ENCODE results near the gene COX6A2. TPM values are rescaled to one million over a fixed set of nuclear protein-coding genes. Genes with fewer than 3 reads are reported as not detected.

Gene COX6A2
- total and polyA plus RNA-seq, 8 donors = 1.4 to 8.2 TPM; not detected in 6

DNA sequence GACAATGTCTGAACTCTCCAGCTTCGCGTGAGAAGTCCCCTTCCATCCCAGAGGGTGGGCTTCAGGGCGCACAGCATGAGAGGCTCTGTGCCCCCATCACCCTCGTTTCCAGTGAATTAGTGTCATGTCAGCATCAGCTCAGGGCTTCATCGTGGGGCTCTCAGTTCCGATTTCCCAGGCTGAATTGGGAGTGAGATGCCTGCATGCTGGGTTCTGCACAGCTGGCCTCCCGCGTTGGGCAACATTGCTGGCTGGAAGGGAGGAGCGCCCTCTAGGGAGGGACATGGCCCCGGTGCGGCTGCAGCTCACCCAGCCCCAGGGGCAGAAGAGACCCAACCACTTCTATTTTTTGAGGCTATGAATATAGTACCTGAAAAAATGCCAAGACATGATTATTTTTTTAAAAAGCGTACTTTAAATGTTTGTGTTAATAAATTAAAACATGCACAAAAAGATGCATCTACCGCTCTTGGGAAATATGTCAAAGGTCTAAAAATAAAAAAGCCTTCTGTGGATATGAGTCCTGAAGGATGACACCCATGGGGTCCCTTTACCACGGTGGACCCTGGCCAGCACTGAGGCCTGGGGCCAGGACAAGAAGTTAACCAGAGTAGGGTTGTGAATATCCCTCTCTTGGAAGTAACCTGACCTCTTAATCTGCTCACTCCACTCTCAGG, 45.5 kb downstream of the COX6A2 start:
- Histone ChIP-seq H3K9me3 (no peaks in the 10 kb centered on the region), H3K4me1 (peaks cover 0 to 8% (median under 1%) of the 10 kb centered on the region in 4 donors), H3K27me3 (peaks cover 0 to 26% (median 0%) of the 10 kb centered on the region in 3 donors), H3K36me3 (peaks cover 0 to 4% (median 0%) of the 10 kb centered on the region in 4 donors), H3K4me3 (no peak overlapping the region), H3K27ac (no peak overlapping the region)
- DNase-seq = peak; percentile 67 to 79
- 20 to 24% (median 22%) methylated on average over 14 of the region's 14 CpGs for WGBS, 5 donors
- intact Hi-C loops (cut with DNase I; ENCODE audit: low total_unique reads) = no loop called here
- TF ChIP-seq, protein P1, sequence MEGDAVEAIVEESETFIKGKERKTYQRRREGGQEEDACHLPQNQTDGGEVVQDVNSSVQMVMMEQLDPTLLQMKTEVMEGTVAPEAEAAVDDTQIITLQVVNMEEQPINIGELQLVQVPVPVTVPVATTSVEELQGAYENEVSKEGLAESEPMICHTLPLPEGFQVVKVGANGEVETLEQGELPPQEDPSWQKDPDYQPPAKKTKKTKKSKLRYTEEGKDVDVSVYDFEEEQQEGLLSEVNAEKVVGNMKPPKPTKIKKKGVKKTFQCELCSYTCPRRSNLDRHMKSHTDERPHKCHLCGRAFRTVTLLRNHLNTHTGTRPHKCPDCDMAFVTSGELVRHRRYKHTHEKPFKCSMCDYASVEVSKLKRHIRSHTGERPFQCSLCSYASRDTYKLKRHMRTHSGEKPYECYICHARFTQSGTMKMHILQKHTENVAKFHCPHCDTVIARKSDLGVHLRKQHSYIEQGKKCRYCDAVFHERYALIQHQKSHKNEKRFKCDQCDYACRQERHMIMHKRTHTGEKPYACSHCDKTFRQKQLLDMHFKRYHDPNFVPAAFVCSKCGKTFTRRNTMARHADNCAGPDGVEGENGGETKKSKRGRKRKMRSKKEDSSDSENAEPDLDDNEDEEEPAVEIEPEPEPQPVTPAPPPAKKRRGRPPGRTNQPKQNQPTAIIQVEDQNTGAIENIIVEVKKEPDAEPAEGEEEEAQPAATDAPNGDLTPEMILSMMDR (IDR thresholded peaks at IDR 0.05) = peak in 4 of 7 experiments; percentile 20 to 57 (median 40)
- no peak for TF ChIP-seq POLR2AphosphoS5 (IDR thresholded peaks at IDR 0.05)

GRCh38 chr16:31380201-31380600, 48.0 kb downstream of the COX6A2 start:
- intact Hi-C loops (cut with DNase I; ENCODE audit: low total_unique reads) = no loop called here
- Histone ChIP-seq H3K4me1 (peaks cover 0 to 8% (median 2%) of the 10 kb centered on the region in 4 donors), H3K9me3 (peaks cover 0 to 5% (median 2%) of the 10 kb centered on the region in 4 donors), H3K36me3 (peaks cover 0 to 4% (median 0%) of the 10 kb centered on the region in 4 donors), H3K27me3 (peaks cover 0 to 18% (median 0%) of the 10 kb centered on the region in 3 donors), H3K27ac (no peak overlapping the region), H3K4me3 (no peak overlapping the region)
- 63 to 76% (median 68%) methylated on average over 12 of the region's 12 CpGs for WGBS, 5 donors
- DNase-seq = no peak
- TF ChIP-seq POLR2AphosphoS5 (IDR thresholded peaks at IDR 0.05) (no peak), POLR2A (IDR thresholded peaks at IDR 0.05) (no peak), EP300 (IDR thresholded peaks at IDR 0.05) (no peak)
- TF ChIP-seq, protein P1 (IDR thresholded peaks at IDR 0.05) = no peak

Other genes with a start within 250 kb of the COX6A2 start
- gene FUS, start 248.2 kb downstream of the COX6A2 start, total RNA-seq = 100 to 1,000 TPM in 2 of 5 donors, 10 to 100 TPM in 3; 41.1 to 133 (median 60.3) TPM
- 100 to 1,000 TPM; 130 to 175 (median 135) TPM for gene FUS, start 248.2 kb downstream of the COX6A2 start, polyA plus RNA-seq
- gene PYCARD, start 225.6 kb downstream of the COX6A2 start, total RNA-seq = 100 to 1,000 TPM in 1 of 5 donors, 10 to 100 TPM in 4; 10.5 to 484 (median 29.8) TPM
- gene PYCARD, start 225.6 kb downstream of the COX6A2 start, polyA plus RNA-seq = 10 to 100 TPM; 35.7 to 64.9 (median 49.9) TPM
- gene TRIM72, start 214.2 kb downstream of the COX6A2 start, total RNA-seq = under 1 TPM in 1 of 5 donors, not detected in 4; under 0.01 TPM
- gene TRIM72, start 214.2 kb downstream of the COX6A2 start, polyA plus RNA-seq = under 1 TPM in 2 of 3 donors, not detected in 1; 0.10 to 0.15 TPM
- gene PYDC1, start 211.2 kb downstream of the COX6A2 start, total RNA-seq = not detected
- gene PYDC1, start 211.2 kb downstream of the COX6A2 start, polyA plus RNA-seq = not detected
- gene ITGAM, start 168.4 kb downstream of the COX6A2 start, total RNA-seq = 100 to 1,000 TPM in 2 of 5 donors, 1 to 10 TPM in 3; 1.8 to 145 (median 7.2) TPM
- 1 to 10 TPM; 1.2 to 3.8 (median 2.6) TPM for gene ITGAM, start 168.4 kb downstream of the COX6A2 start, polyA plus RNA-seq
- 1 to 10 TPM in 4 of 5 donors, not detected in 1; 4.1 to 6.7 (median 5.6) TPM for gene ITGAX, start 73.2 kb downstream of the COX6A2 start, total RNA-seq
- 1 to 10 TPM; 1.1 to 2.0 (median 1.9) TPM for gene ITGAX, start 73.2 kb downstream of the COX6A2 start, polyA plus RNA-seq
- under 1 TPM in 2 of 5 donors, not detected in 3; 0.29 to 0.37 TPM for gene ITGAD, start 35.0 kb downstream of the COX6A2 start, total RNA-seq
- not detected for gene ITGAD, start 35.0 kb downstream of the COX6A2 start, polyA plus RNA-seq
- under 1 TPM in 2 of 5 donors, not detected in 3; 0.18 to 0.45 TPM for gene ZNF843, start 14.4 kb upstream of the COX6A2 start, total RNA-seq
- gene ZNF843, start 14.4 kb upstream of the COX6A2 start, polyA plus RNA-seq = under 1 TPM; 0.15 to 0.37 (median 0.31) TPM
- 10 to 100 TPM in 2 of 5 donors, 1 to 10 TPM in 2, not detected in 1; 2.6 to 29.8 (median 15.1) TPM for gene ARMC5, start 31.1 kb upstream of the COX6A2 start, total RNA-seq
- 10 to 100 TPM in 2 of 3 donors, 1 to 10 TPM in 1; 6.7 to 13.0 (median 11.3) TPM for gene ARMC5, start 31.1 kb upstream of the COX6A2 start, polyA plus RNA-seq
- gene TGFB1I1, start 43.8 kb upstream of the COX6A2 start, total RNA-seq = 10 to 100 TPM; 36.0 to 84.0 (median 63.1) TPM
- gene TGFB1I1, start 43.8 kb upstream of the COX6A2 start, polyA plus RNA-seq = 10 to 100 TPM; 44.8 to 49.3 (median 49.1) TPM
- gene SLC5A2, start 54.8 kb upstream of the COX6A2 start, total RNA-seq = not detected
- gene SLC5A2, start 54.8 kb upstream of the COX6A2 start, polyA plus RNA-seq = 1 to 10 TPM in 1 of 3 donors, under 1 TPM in 2; 0.62 to 1.8 (median 0.76) TPM
- 100 to 1,000 TPM in 1 of 5 donors, 10 to 100 TPM in 4; 27.4 to 171 (median 60.0) TPM for gene RUSF1, start 80.0 kb upstream of the COX6A2 start, total RNA-seq
- 10 to 100 TPM; 21.4 to 47.5 (median 28.8) TPM for gene RUSF1, start 80.0 kb upstream of the COX6A2 start, polyA plus RNA-seq
- gene AHSP, start 99.5 kb upstream of the COX6A2 start, total RNA-seq = 1 to 10 TPM in 1 of 5 donors, not detected in 4; 4.8 TPM
- not detected for gene AHSP, start 99.5 kb upstream of the COX6A2 start, polyA plus RNA-seq